Measurements from ENCODE around the gene RIC1.

- no peak for TF ChIP-seq POLR2AphosphoS5 (IDR thresholded peaks at IDR 0.05; ENCODE audit: low read depth)
- TF ChIP-seq REST (IDR thresholded peaks at IDR 0.05; ENCODE audit: insufficient replicate concordance, low read depth): no peak
- no peak for TF ChIP-seq CTCF (IDR thresholded peaks at IDR 0.05; ENCODE audit: insufficient read depth, low read length)
- no peak for TF ChIP-seq GABPA (IDR thresholded peaks at IDR 0.05; ENCODE audit: low read depth)
- TF ChIP-seq SPI1 (IDR thresholded peaks at IDR 0.05; ENCODE audit: borderline replicate concordance, low read depth): no peak
Measured at GRCh38 chr9:5632540-5632939, 3.6 kb downstream of the RIC1 start.

Measured in HL-60 (cell line).